Neural cell (in vitro differentiated cells): ENCODE results near the gene HPS1. TPM values are rescaled to one million over a fixed set of nuclear protein-coding genes. Genes with fewer than 3 reads are reported as not detected.

Experiments
- H2AFZ ChIP-seq: fragments of 200-600, 300-800 bp; sonication (generic), shearing (Covaris generic); 2 replicates; pipeline ENCODE4 v1.6.0; 2014; ENCODE audit warnings: low read depth, mild to moderate bottlenecking, antibody characterized with exemption, low read length, moderate library complexity
- H3F3A ChIP-seq: fragments of 200-600 bp; shearing (Covaris generic); 2 replicates; pipeline ENCODE4 v1.6.1; 2016; ENCODE audit warnings: mild to moderate bottlenecking, moderate library complexity, mixed read lengths, antibody characterized with exemption, low read length; ENCODE audit not compliant: insufficient read depth, poor library complexity, severe bottlenecking
- H3K27ac ChIP-seq: fragments of 200-600, 300-800 bp; sonication (generic), shearing (Covaris generic); 2 replicates; pipeline ENCODE4 v1.5.1; 2014; ENCODE audit warnings: mild to moderate bottlenecking, low read length, moderate library complexity
- H3K27me3 ChIP-seq: fragments of 300-800, 200-600 bp; sonication (generic), shearing (Covaris generic); 2 replicates; pipeline ENCODE4 v1.6.0; 2014; ENCODE audit warnings: mild to moderate bottlenecking, low read depth, low read length, moderate library complexity; ENCODE audit not compliant: insufficient read depth
- H3K36me3 ChIP-seq: fragments of 300-800, 200-600 bp; sonication (generic), shearing (Covaris generic); 2 replicates; pipeline ENCODE4 v1.5.1; 2014; ENCODE audit warnings: mild to moderate bottlenecking, antibody characterized with exemption, low read length, moderate library complexity; ENCODE audit not compliant: insufficient read depth
- H3K4me2 ChIP-seq: fragments of 300-800, 200-600 bp; sonication (generic), shearing (Covaris generic); 2 replicates; pipeline ENCODE4 v1.6.0; 2014; ENCODE audit warnings: mild to moderate bottlenecking, low read length
- H3K4me3 ChIP-seq: fragments of 300-800, 200-600 bp; sonication (generic), shearing (Covaris generic); 2 replicates; pipeline ENCODE4 v1.5.1; 2014; ENCODE audit warnings: mild to moderate bottlenecking, low read length, moderate library complexity
- H3K79me2 ChIP-seq: fragments of 200-600 bp; shearing (Covaris generic); replicated peaks from 2 replicates; pipeline ENCODE4 v1.6.0; 2014; ENCODE audit warnings: mild to moderate bottlenecking, low read length, moderate library complexity; ENCODE audit not compliant: insufficient read depth
- H3K9ac ChIP-seq: fragments of 300-800, 200-600 bp; sonication (generic), shearing (Covaris generic); 2 replicates; pipeline ENCODE4 v1.6.1; 2016; ENCODE audit warnings: mild to moderate bottlenecking, low read length, mixed read lengths
- H3K9me2 ChIP-seq: fragments of 200-600 bp; shearing (Covaris generic); 2 replicates; pipeline ENCODE4 v1.6.1; 2016; ENCODE audit warnings: mild to moderate bottlenecking, low read length, mixed read lengths; ENCODE audit not compliant: insufficient read depth
- H3K9me3 ChIP-seq: fragments of 200-600, 300-800 bp; sonication (generic), shearing (Covaris generic); 2 replicates; pipeline ENCODE4 v1.6.1; 2016; ENCODE audit warnings: mild to moderate bottlenecking, mixed run types, low read length, moderate library complexity, mixed read lengths
- H4K20me1 ChIP-seq: fragments of 200-600 bp; shearing (Covaris generic); 2 replicates; pipeline ENCODE4 v1.6.1; 2016; ENCODE audit warnings: mild to moderate bottlenecking, mixed run types; ENCODE audit not compliant: insufficient read depth
- EP300 ChIP-seq: fragments of 450-650 bp; conservative IDR thresholded peaks from 2 replicates; pipeline ENCODE4 v1.6.1; 2014; ENCODE audit warnings: antibody characterized with exemption, mild to moderate bottlenecking, moderate library complexity; ENCODE audit not compliant: poor library complexity, severe bottlenecking
- EZH2 ChIP-seq: fragments of 200-600, 300-800 bp; shearing (Covaris generic), sonication (generic); IDR thresholded peaks from 2 replicates; pipeline ENCODE4 v1.6.1; 2014; ENCODE audit warnings: antibody characterized with exemption, low read length, borderline replicate concordance, mild to moderate bottlenecking; ENCODE audit not compliant: insufficient read depth, poor library complexity, severe bottlenecking
- MXI1 ChIP-seq: fragments of 450-650 bp; conservative IDR thresholded peaks from 2 replicates; pipeline ENCODE4 v1.6.1; 2014; ENCODE audit warnings: antibody characterized with exemption, mild to moderate bottlenecking; ENCODE audit not compliant: poor library complexity, severe bottlenecking
- POLR2AphosphoS5 ChIP-seq: IDR thresholded peaks from 2 replicates; pipeline ENCODE4 v1.6.1; 2012
- RAD21 ChIP-seq: fragments of 450-650 bp; conservative IDR thresholded peaks from 2 replicates; pipeline ENCODE4 v1.6.1; 2014; ENCODE audit warnings: antibody characterized with exemption, mild to moderate bottlenecking, moderate library complexity
- SMC3 ChIP-seq: fragments of 450-650 bp; conservative IDR thresholded peaks from 2 replicates; pipeline ENCODE4 v1.6.1; 2014; ENCODE audit warnings: antibody characterized with exemption, mild to moderate bottlenecking, moderate library complexity; ENCODE audit not compliant: poor library complexity
- TAF1 ChIP-seq: IDR thresholded peaks from 2 replicates; pipeline ENCODE4 v1.6.1; 2012; ENCODE audit warnings: low read depth
- polyA plus RNA-seq: library from polyadenylated mRNA; depleted of rRNA; stranded (reverse); fragments of >200 nt; gene quantifications from 2 replicates; pipeline ENCODE4 v1.2.3, GENCODE V29; 2014
- TF ChIP-seq, protein P1 (sequence below): fragments of 450-650 bp; IDR thresholded peaks from 2 replicates; pipeline ENCODE4 v1.5.1; 2014; ENCODE audit warnings: antibody characterized with exemption, mild to moderate bottlenecking, moderate library complexity; ENCODE audit not compliant: poor library complexity, severe bottlenecking
- TF ChIP-seq, protein P2 (sequence below): IDR thresholded peaks from 2 replicates; pipeline ENCODE4 v1.6.1; 2012; ENCODE audit warnings: borderline replicate concordance

Gene HPS1
- polyA plus RNA-seq, 1 donor from 2014 or later: 1.4 TPM

DNA sequence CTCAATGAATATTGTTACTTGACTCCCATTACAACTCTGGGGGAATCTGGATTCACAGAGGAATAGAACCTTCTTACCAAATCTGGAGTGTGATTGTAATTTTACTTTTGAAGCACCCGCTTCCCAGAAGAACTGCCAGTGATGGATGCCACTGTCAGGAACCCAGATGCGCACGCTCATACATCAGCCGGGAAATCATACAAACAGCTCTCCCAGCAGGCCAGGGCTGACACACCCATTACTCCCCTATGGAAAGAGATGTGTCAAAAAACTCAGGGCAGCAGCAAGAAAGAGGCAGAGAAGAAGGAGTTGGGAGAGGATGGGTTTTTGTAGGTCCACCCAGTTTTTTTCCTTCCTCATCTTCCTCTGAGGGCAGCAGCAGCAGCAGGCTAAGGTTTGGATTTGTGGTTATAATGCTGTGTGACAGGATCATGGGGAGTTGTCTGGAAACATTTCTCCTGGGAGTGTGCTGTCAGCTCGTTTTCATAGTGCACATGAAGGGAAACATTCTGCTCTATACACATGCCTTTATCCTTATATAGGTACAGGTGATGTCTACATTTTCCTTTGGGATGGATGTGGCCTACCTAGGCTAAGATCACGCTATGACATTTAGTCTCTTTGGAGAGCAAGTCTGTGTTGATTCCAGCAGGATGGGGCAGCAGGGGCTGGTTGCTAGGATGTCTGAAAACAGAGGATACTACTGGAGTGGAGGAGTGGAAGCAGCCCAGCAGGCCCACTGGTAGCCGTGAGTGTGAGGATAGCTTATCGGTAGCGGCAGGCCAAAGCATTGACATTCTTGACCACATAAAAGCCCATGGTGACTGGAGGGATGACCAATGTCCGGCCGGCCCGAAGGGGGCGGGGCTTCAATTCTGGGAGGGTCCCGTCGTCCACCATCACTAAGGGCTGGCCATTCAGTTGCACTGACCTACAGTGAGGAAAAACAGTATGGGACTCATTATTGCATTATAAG is 12.4 kb upstream of the HPS1 start:
- no peak overlapping the region for H3K27ac ChIP-seq
- H4K20me1 ChIP-seq: no peaks in the 10 kb centered on the region
- no peak overlapping the region for H2AFZ ChIP-seq
- no peak overlapping the region for H3K9ac ChIP-seq
- H3K79me2 ChIP-seq: no peaks in the 10 kb centered on the region
- H3K36me3 ChIP-seq: no peaks in the 10 kb centered on the region
- no peaks in the 10 kb centered on the region for H3F3A ChIP-seq
- H3K4me2 ChIP-seq: no peak overlapping the region
- H3K4me3 ChIP-seq: no peak overlapping the region
- H3K9me2 ChIP-seq: no peaks in the 10 kb centered on the region
- TF ChIP-seq SMC3 (no peak), POLR2AphosphoS5 (no peak), MXI1 (no peak), EP300 (no peak), TAF1 (no peak)
- H3K27me3 ChIP-seq: no peaks in the 10 kb centered on the region
- no peaks in the 10 kb centered on the region for H3K9me3 ChIP-seq

DNA sequence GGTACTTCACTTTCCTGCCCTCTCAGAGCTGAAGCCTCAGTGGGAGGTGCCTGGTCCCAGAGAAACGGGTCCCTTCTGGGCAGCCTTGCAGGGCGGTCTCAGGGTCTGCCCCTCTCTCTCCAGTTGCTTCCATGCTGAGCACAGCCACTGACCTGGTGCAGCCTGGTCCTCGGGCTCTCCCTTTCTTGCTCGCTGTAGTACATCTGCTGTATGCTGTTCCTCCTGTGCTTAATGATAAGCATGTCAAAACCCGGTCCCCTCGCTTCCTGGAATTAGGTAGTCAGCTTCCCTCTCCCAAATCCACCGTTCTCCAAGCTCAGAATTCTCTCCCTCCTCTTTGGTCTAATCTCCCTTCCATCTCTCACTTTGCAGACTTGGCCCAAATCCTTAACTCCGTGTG is 11.0 kb upstream of the HPS1 start:
- Histone ChIP-seq H4K20me1 (no peaks in the 10 kb centered on the region), H3K9me3 (no peaks in the 10 kb centered on the region), H3F3A (no peaks in the 10 kb centered on the region), H3K9ac (no peak overlapping the region), H3K4me3 (no peak overlapping the region), H3K4me2 (no peak overlapping the region), H3K27me3 (no peaks in the 10 kb centered on the region), H3K79me2 (no peaks in the 10 kb centered on the region), H3K36me3 (no peaks in the 10 kb centered on the region), H3K27ac (no peak overlapping the region), H3K9me2 (no peaks in the 10 kb centered on the region), H2AFZ (no peak overlapping the region)
- no peak for TF ChIP-seq TAF1
- TF ChIP-seq RAD21: no peak
- TF ChIP-seq POLR2AphosphoS5: no peak
- TF ChIP-seq EP300: no peak
- no peak for TF ChIP-seq SMC3
- TF ChIP-seq, protein P1, sequence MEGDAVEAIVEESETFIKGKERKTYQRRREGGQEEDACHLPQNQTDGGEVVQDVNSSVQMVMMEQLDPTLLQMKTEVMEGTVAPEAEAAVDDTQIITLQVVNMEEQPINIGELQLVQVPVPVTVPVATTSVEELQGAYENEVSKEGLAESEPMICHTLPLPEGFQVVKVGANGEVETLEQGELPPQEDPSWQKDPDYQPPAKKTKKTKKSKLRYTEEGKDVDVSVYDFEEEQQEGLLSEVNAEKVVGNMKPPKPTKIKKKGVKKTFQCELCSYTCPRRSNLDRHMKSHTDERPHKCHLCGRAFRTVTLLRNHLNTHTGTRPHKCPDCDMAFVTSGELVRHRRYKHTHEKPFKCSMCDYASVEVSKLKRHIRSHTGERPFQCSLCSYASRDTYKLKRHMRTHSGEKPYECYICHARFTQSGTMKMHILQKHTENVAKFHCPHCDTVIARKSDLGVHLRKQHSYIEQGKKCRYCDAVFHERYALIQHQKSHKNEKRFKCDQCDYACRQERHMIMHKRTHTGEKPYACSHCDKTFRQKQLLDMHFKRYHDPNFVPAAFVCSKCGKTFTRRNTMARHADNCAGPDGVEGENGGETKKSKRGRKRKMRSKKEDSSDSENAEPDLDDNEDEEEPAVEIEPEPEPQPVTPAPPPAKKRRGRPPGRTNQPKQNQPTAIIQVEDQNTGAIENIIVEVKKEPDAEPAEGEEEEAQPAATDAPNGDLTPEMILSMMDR: no peak
- TF ChIP-seq MXI1: no peak
- TF ChIP-seq, protein P2, sequence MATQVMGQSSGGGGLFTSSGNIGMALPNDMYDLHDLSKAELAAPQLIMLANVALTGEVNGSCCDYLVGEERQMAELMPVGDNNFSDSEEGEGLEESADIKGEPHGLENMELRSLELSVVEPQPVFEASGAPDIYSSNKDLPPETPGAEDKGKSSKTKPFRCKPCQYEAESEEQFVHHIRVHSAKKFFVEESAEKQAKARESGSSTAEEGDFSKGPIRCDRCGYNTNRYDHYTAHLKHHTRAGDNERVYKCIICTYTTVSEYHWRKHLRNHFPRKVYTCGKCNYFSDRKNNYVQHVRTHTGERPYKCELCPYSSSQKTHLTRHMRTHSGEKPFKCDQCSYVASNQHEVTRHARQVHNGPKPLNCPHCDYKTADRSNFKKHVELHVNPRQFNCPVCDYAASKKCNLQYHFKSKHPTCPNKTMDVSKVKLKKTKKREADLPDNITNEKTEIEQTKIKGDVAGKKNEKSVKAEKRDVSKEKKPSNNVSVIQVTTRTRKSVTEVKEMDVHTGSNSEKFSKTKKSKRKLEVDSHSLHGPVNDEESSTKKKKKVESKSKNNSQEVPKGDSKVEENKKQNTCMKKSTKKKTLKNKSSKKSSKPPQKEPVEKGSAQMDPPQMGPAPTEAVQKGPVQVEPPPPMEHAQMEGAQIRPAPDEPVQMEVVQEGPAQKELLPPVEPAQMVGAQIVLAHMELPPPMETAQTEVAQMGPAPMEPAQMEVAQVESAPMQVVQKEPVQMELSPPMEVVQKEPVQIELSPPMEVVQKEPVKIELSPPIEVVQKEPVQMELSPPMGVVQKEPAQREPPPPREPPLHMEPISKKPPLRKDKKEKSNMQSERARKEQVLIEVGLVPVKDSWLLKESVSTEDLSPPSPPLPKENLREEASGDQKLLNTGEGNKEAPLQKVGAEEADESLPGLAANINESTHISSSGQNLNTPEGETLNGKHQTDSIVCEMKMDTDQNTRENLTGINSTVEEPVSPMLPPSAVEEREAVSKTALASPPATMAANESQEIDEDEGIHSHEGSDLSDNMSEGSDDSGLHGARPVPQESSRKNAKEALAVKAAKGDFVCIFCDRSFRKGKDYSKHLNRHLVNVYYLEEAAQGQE: no peak
- TF ChIP-seq EZH2: no peak
